Fibroblast of mammary gland (primary cell): ENCODE data around the gene GSTA3.
"Not testable (repeated sequence)": the region's sequence is repeated elsewhere in the genome, so short reads cannot be mapped to it uniquely, and the experiment has no call there.

Experiments
- DNase-seq: peaks from one replicate; pipeline ENCODE4 v3.0.0-alpha.2; 2010; ENCODE audit warnings: low read depth
- H3K4me3 ChIP-seq: 2 replicates; pipeline ENCODE4 v1.5.1; 2011; ENCODE audit warnings: low read depth, mild to moderate bottlenecking, low read length, moderate library complexity; ENCODE audit not compliant: control insufficient read depth
- CTCF ChIP-seq: conservative IDR thresholded peaks from 2 replicates; pipeline ENCODE4 v1.5.1; 2011; ENCODE audit warnings: low read depth, low read length, inconsistent platforms; ENCODE audit not compliant: control insufficient read depth, insufficient read depth

GSTA3 gene

GRCh38 chr6:52877168-52877567, 32.3 kb downstream of the GSTA3 start:
- DNase-seq = peak; percentile 90
- no peak for TF ChIP-seq CTCF
- H3K4me3 ChIP-seq = no peak overlapping the region

- DNase-seq = no peak
- TF ChIP-seq CTCF = no peak
Observed at GRCh38 chr6:52876056-52876787, 33.3 kb downstream of the GSTA3 start.

GRCh38 chr6:52872031-52872430, 37.5 kb downstream of the GSTA3 start:
- H3K4me3 ChIP-seq = no peak overlapping the region
- TF ChIP-seq CTCF = no peak
- DNase-seq = no peak

More at GRCh38 chr6:52876056-52876787, 33.3 kb downstream of the GSTA3 start:
- no peak overlapping the region for H3K4me3 ChIP-seq

GRCh38 chr6:52871621-52872020, 37.9 kb downstream of the GSTA3 start:
- TF ChIP-seq CTCF = no peak
- DNase-seq = no peak
- H3K4me3 ChIP-seq = no peak overlapping the region

GRCh38 chr6:52870335-52871091, 39.0 kb downstream of the GSTA3 start:
- not testable (repeated sequence) for H3K4me3 ChIP-seq
- DNase-seq = peak; percentile 10

GRCh38 chr6:52868899-52869298, 40.6 kb downstream of the GSTA3 start:
- H3K4me3 ChIP-seq, DNase-seq: not testable (repeated sequence)

- TF ChIP-seq CTCF = no peak
- H3K4me3 ChIP-seq = no peak overlapping the region
- DNase-seq = no peak
Observed at GRCh38 chr6:52868240-52868639, 41.3 kb downstream of the GSTA3 start.

GRCh38 chr6:52861151-52861550, 48.3 kb downstream of the GSTA3 start:
- DNase-seq, H3K4me3 ChIP-seq: not testable (repeated sequence)
